PC-3 (cell line): ENCODE measurements around the gene ANKFN1. TPM values are rescaled to one million over a fixed set of nuclear protein-coding genes. Genes with fewer than 3 reads are reported as not detected.
"Not testable (repeated sequence)": the region's sequence is repeated elsewhere in the genome, so short reads cannot be mapped to it uniquely, and the experiment has no call there.

Source experiments
- ATAC-seq: fragments of 200-7000 bp; cut with Tn5 transposase; 2 replicates; pipeline ENCODE4 v1.9.1; 2020; ENCODE audit warnings: mild to moderate bottlenecking, moderate library complexity
- BruUV-seq: library from RNA; stranded (reverse); fragments of 400-500 nt; replicated peaks from 2 replicates; lab custom pipeline; 2021; lab: Mats Ljungman, UMichigan
- CTCF ChIA-PET: fragments of 300-600 bp; sonication (Branson Sonifier 250); formaldehyde crosslinking; loops from one replicate; lab custom pipeline; 2022; ENCODE audit warnings: antibody characterized with exemption; lab: Charles Lee
- POLR2A ChIA-PET: fragments of 300-600 bp; sonication (Branson Sonifier 250); formaldehyde crosslinking; loops from one replicate; lab custom pipeline; 2022; ENCODE audit warnings: antibody characterized with exemption; ENCODE audit not compliant: unreplicated experiment; lab: Charles Lee
- DNase-seq: peaks from one replicate; pipeline ENCODE4 v3.0.0-alpha.2; 2015
- H2AFZ ChIP-seq: fragments of 300-600 bp; sonication (generic); 2 replicates; pipeline ENCODE4 v1.6.0; 2016; ENCODE audit warnings: antibody characterized with exemption, low read length
- H3F3A ChIP-seq: fragments of 300-600 bp; sonication (generic); one replicate; pipeline ENCODE4 v1.6.0; 2017; ENCODE audit warnings: antibody characterized with exemption, low read length, control low read depth, mild to moderate bottlenecking; ENCODE audit not compliant: unreplicated experiment
- H3K27ac ChIP-seq: fragments of 300-600 bp; sonication (generic); 2 replicates; pipeline ENCODE4 v1.5.1; 2016; ENCODE audit warnings: mild to moderate bottlenecking, low read length
- H3K27me3 ChIP-seq: fragments of 300-600 bp; sonication (generic); 2 replicates; pipeline ENCODE4 v1.6.1; 2016; ENCODE audit warnings: low read length, mixed read lengths
- H3K36me3 ChIP-seq: fragments of 300-600 bp; sonication (generic); 2 replicates; pipeline ENCODE4 v1.6.1; 2016; ENCODE audit warnings: low read depth, mixed run types, low read length, mixed read lengths
- H3K4me1 ChIP-seq: fragments of 300-600 bp; sonication (generic); 2 replicates; pipeline ENCODE4 v1.5.1; 2016; ENCODE audit warnings: low read length; ENCODE audit not compliant: insufficient read depth
- H3K4me2 ChIP-seq: fragments of 300-600 bp; sonication (generic); 2 replicates; pipeline ENCODE4 v1.6.0; 2016; ENCODE audit warnings: low read length
- H3K4me3 ChIP-seq: fragments of 300-600 bp; sonication (generic); 2 replicates; pipeline ENCODE4 v1.5.1; 2016; ENCODE audit warnings: mild to moderate bottlenecking, low read length, mixed read lengths
- H3K79me2 ChIP-seq: fragments of 300-600 bp; sonication (generic); 2 replicates; pipeline ENCODE4 v1.6.1; 2017; ENCODE audit warnings: low read length, mixed read lengths
- H3K9ac ChIP-seq: fragments of 300-600 bp; sonication (generic); 2 replicates; pipeline ENCODE4 v1.6.0; 2016; ENCODE audit warnings: mild to moderate bottlenecking, low read length
- H3K9me2 ChIP-seq: fragments of 300-600 bp; sonication (generic); replicated peaks from 2 replicates; pipeline ENCODE4 v1.6.1; 2016; ENCODE audit warnings: mixed run types, low read length, mixed read lengths
- H3K9me3 ChIP-seq: fragments of 300-600 bp; sonication (generic); 2 replicates; pipeline ENCODE4 v1.6.1; 2016; ENCODE audit warnings: low read length, mixed read lengths
- H4K20me1 ChIP-seq: fragments of 300-600 bp; sonication (generic); 2 replicates; pipeline ENCODE4 v1.6.1; 2016; ENCODE audit warnings: low read length, mixed read lengths
- CTCF ChIP-seq: fragments of 300-600 bp; sonication (generic); conservative IDR thresholded peaks from 2 replicates; pipeline ENCODE4 v1.5.1; 2017; ENCODE audit warnings: antibody characterized with exemption, low read depth, mild to moderate bottlenecking, low read length
- EZH2 ChIP-seq: fragments of 300-600 bp; sonication (generic); IDR thresholded peaks from one replicate; pipeline ENCODE4 v1.6.1; 2017; ENCODE audit warnings: antibody characterized with exemption, mild to moderate bottlenecking, low read length; ENCODE audit not compliant: unreplicated experiment
- EZH2phosphoT487 ChIP-seq: fragments of 300-600 bp; sonication (generic); IDR thresholded peaks from 2 replicates; pipeline ENCODE4 v1.6.1; 2018; ENCODE audit warnings: mild to moderate bottlenecking, antibody characterized with exemption, low read length, borderline replicate concordance
- intact Hi-C: fragments of 100-400 bp; cut with micrococcal nuclease; formaldehyde crosslinking; loops from 2 replicates; pipeline ENCODE4 v1.9.0; 2023
- total RNA-seq: library from RNA; depleted of rRNA; stranded (reverse); fragments of >200 nt; gene quantifications from 2 replicates; pipeline ENCODE4 v1.2.3, GENCODE V29; 2014

The ANKFN1 gene
- total RNA-seq, 1 experiment from 2014 or later = not detected

GRCh38 chr17:56393156-56393555 lies 239.9 kb downstream of the ANKFN1 start:
- Histone ChIP-seq H3K27me3 (peaks cover 25% of the 10 kb centered on the region; the same call in 1 of the 2 replicates), H3F3A (no peaks in the 10 kb centered on the region), H2AFZ (no peak overlapping the region), H3K79me2 (no peaks in the 10 kb centered on the region), H3K4me2 (no peak overlapping the region), H3K9me3 (0 out of 2 replicates have a peak, but pooled peaks cover 6% of the 10 kb centered on the region), H3K36me3 (no peaks in the 10 kb centered on the region), H3K4me1 (no peaks in the 10 kb centered on the region), H4K20me1 (no peaks in the 10 kb centered on the region), H3K9ac (no peak overlapping the region), H3K4me3 (no peak overlapping the region), H3K9me2 (no peaks in the 10 kb centered on the region), H3K27ac (no peak overlapping the region)
- no TSS peak for BruUV-seq
- no peak for TF ChIP-seq EZH2
- no peak for TF ChIP-seq EZH2phosphoT487
- TF ChIP-seq CTCF = no peak
- ATAC-seq = no peak
- ChIA-PET POLR2A (no interaction called here), CTCF (no interaction called here)
- DNase-seq = no peak
- intact Hi-C loops = no loop called here

- Histone ChIP-seq H2AFZ (no peak overlapping the region), H3K27me3 (peaks cover 25% of the 10 kb centered on the region; the same call in 1 of the 2 replicates), H3K79me2 (no peaks in the 10 kb centered on the region), H4K20me1 (no peaks in the 10 kb centered on the region), H3K36me3 (no peaks in the 10 kb centered on the region), H3K4me1 (no peaks in the 10 kb centered on the region), H3K4me3 (no peak overlapping the region), H3K9me2 (no peaks in the 10 kb centered on the region), H3K9me3 (0 out of 2 replicates have a peak, but pooled peaks cover 6% of the 10 kb centered on the region), H3F3A (no peaks in the 10 kb centered on the region), H3K27ac (no peak overlapping the region), H3K9ac (no peak overlapping the region), H3K4me2 (no peak overlapping the region)
- intact Hi-C loops = no loop called here
- ChIA-PET POLR2A (no interaction called here), CTCF (no interaction called here)
- no TSS peak for BruUV-seq
- no peak for TF ChIP-seq EZH2phosphoT487
- ATAC-seq (no peak), DNase-seq (no peak)
Observed at GRCh38 chr17:56395787-56396186, 242.5 kb downstream of the ANKFN1 start.

GRCh38 chr17:56407086-56407485 lies 253.8 kb downstream of the ANKFN1 start:
- H3K9me2 ChIP-seq = no peaks in the 10 kb centered on the region
- CTCF ChIA-PET = no interaction called here
- TF ChIP-seq EZH2 = no peak
- POLR2A ChIA-PET = interaction anchor here (0.6 kb wide), 2 partner anchors 316 to 647 kb away, joined by 6 to 10 read pairs; no protein-coding TSS in a partner anchor
- intact Hi-C loops = no loop called here
- no peak overlapping the region for H2AFZ ChIP-seq
- H4K20me1 ChIP-seq = no peaks in the 10 kb centered on the region
- DNase-seq (no peak), ATAC-seq (no peak)
- H3F3A ChIP-seq = no peaks in the 10 kb centered on the region
- H3K79me2 ChIP-seq = no peaks in the 10 kb centered on the region
- peaks cover 37% of the 10 kb centered on the region for H3K27me3 ChIP-seq
- no peak overlapping the region for H3K4me2 ChIP-seq
- no peak overlapping the region for H3K4me3 ChIP-seq
- no TSS peak for BruUV-seq
- H3K9me3 ChIP-seq = no peaks in the 10 kb centered on the region
- H3K9ac ChIP-seq = no peak overlapping the region
- H3K36me3 ChIP-seq = no peaks in the 10 kb centered on the region
- H3K4me1 ChIP-seq = no peaks in the 10 kb centered on the region
- H3K27ac ChIP-seq = no peak overlapping the region

- ATAC-seq, DNase-seq, H3K79me2 ChIP-seq, H3K9ac ChIP-seq, H3K9me2 ChIP-seq, intact Hi-C loops, H3K4me1 ChIP-seq, H4K20me1 ChIP-seq, H3K4me2 ChIP-seq, H2AFZ ChIP-seq, H3F3A ChIP-seq, H3K9me3 ChIP-seq, H3K36me3 ChIP-seq, H3K4me3 ChIP-seq, BruUV-seq, POLR2A ChIA-PET, H3K27ac ChIP-seq, CTCF ChIA-PET: not testable (repeated sequence)
- peaks cover 13% of the 10 kb centered on the region; the same call in 1 of the 2 replicates for H3K27me3 ChIP-seq
Observed at GRCh38 chr17:56412356-56412755, 259.1 kb downstream of the ANKFN1 start.
